Panc1 (cell line): ENCODE measurements around the gene PPP1R18.

Experiments
- CTCF ChIP-seq: fragments of 450-650 bp; IDR thresholded peaks from 2 replicates; pipeline ENCODE4 v1.5.1; 2017; ENCODE audit warnings: mild to moderate bottlenecking
- POLR2AphosphoS5 ChIP-seq: IDR thresholded peaks from 2 replicates; pipeline ENCODE4 v1.6.1; 2012; ENCODE audit warnings: mild to moderate bottlenecking, low read depth, low read length, moderate library complexity
- SIN3A ChIP-seq: IDR thresholded peaks from 2 replicates; pipeline ENCODE4 v1.6.1; 2012; ENCODE audit warnings: low read depth, mild to moderate bottlenecking, low read length, moderate library complexity, borderline replicate concordance; ENCODE audit not compliant: insufficient read depth
- TF ChIP-seq, protein P1 (sequence below), 2 experiments: IDR thresholded peaks; 2 replicates each; pipeline ENCODE4 v1.6.1; 2011 to 2012; ENCODE audit warnings: low read depth in 2 of 2, control low read depth in 1 of 2, low read length in 1 of 2, mild to moderate bottlenecking in 1 of 2, moderate library complexity in 1 of 2; ENCODE audit not compliant: insufficient read depth in 1 of 2

- TF ChIP-seq CTCF (no peak), POLR2AphosphoS5 (peak; percentile 96), SIN3A (no peak)
- TF ChIP-seq, protein P1, sequence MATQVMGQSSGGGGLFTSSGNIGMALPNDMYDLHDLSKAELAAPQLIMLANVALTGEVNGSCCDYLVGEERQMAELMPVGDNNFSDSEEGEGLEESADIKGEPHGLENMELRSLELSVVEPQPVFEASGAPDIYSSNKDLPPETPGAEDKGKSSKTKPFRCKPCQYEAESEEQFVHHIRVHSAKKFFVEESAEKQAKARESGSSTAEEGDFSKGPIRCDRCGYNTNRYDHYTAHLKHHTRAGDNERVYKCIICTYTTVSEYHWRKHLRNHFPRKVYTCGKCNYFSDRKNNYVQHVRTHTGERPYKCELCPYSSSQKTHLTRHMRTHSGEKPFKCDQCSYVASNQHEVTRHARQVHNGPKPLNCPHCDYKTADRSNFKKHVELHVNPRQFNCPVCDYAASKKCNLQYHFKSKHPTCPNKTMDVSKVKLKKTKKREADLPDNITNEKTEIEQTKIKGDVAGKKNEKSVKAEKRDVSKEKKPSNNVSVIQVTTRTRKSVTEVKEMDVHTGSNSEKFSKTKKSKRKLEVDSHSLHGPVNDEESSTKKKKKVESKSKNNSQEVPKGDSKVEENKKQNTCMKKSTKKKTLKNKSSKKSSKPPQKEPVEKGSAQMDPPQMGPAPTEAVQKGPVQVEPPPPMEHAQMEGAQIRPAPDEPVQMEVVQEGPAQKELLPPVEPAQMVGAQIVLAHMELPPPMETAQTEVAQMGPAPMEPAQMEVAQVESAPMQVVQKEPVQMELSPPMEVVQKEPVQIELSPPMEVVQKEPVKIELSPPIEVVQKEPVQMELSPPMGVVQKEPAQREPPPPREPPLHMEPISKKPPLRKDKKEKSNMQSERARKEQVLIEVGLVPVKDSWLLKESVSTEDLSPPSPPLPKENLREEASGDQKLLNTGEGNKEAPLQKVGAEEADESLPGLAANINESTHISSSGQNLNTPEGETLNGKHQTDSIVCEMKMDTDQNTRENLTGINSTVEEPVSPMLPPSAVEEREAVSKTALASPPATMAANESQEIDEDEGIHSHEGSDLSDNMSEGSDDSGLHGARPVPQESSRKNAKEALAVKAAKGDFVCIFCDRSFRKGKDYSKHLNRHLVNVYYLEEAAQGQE (IDR thresholded peaks at IDR 0.05; ENCODE audit: insufficient read depth in 1 of 2, low read depth in 2 of 2, low read length in 1 of 2): no peak
These were observed 39.5 kb upstream of the PPP1R18 start for GRCh38 chr6:30725713-30726505.
